SKM-1 treated with dmso at 0.1 percent for 144 hours (cell line): Measurements from ENCODE around the gene SNX13.
"Not testable (repeated sequence)": the region's sequence is repeated elsewhere in the genome, so short reads cannot be mapped to it uniquely, and the experiment has no call there.

Source experiments
- DNase-seq: peaks from one replicate; lab custom pipeline; 2025; ENCODE audit not compliant: unreplicated experiment; lab: John Stamatoyannopoulos, UW

Gene SNX13

GRCh38 chr7:17915796-17916195 lies 24.5 kb downstream of the SNX13 start:
- DNase-seq = no peak

- DNase-seq = no peak
Measured at GRCh38 chr7:17915168-17915567, 25.1 kb downstream of the SNX13 start.

GRCh38 chr7:17913250-17913649 lies 27.0 kb downstream of the SNX13 start:
- DNase-seq = no peak

GRCh38 chr7:17912536-17913235 lies 27.6 kb downstream of the SNX13 start:
- no peak for DNase-seq

- DNase-seq = no peak
Measured at GRCh38 chr7:17912050-17912449, 28.2 kb downstream of the SNX13 start.

- DNase-seq = no peak
Measured at GRCh38 chr7:17910377-17910776, 29.9 kb downstream of the SNX13 start.

- not testable (repeated sequence) for DNase-seq
Measured at GRCh38 chr7:17909310-17909709, 31.0 kb downstream of the SNX13 start.

- no peak for DNase-seq
Measured at GRCh38 chr7:17907014-17907413, 33.3 kb downstream of the SNX13 start.

- DNase-seq = no peak
Measured at GRCh38 chr7:17903337-17903736, 37.0 kb downstream of the SNX13 start.

- DNase-seq = no peak
Measured at GRCh38 chr7:17902599-17902998, 37.7 kb downstream of the SNX13 start.

GRCh38 chr7:17900464-17900863 lies 39.8 kb downstream of the SNX13 start:
- DNase-seq = no peak

- DNase-seq = no peak
Measured at GRCh38 chr7:17898111-17898510, 42.2 kb downstream of the SNX13 start.

GRCh38 chr7:17887286-17887685 lies 53.0 kb downstream of the SNX13 start:
- no peak for DNase-seq

- DNase-seq = no peak
Measured at GRCh38 chr7:17882685-17883084, 57.6 kb downstream of the SNX13 start.

GRCh38 chr7:17879075-17879661 lies 61.1 kb downstream of the SNX13 start:
- DNase-seq = no peak

- no peak for DNase-seq
Measured at GRCh38 chr7:17878627-17879026, 61.7 kb downstream of the SNX13 start.

GRCh38 chr7:17871815-17872533 lies 68.3 kb downstream of the SNX13 start:
- no peak for DNase-seq

GRCh38 chr7:17870406-17870805 lies 69.9 kb downstream of the SNX13 start:
- no peak for DNase-seq

- no peak for DNase-seq
Measured at GRCh38 chr7:17863809-17864143, 76.5 kb downstream of the SNX13 start.

GRCh38 chr7:17863095-17863808 lies 77.0 kb downstream of the SNX13 start:
- DNase-seq = no peak

- no peak for DNase-seq
Measured at GRCh38 chr7:17856251-17856650, 84.0 kb downstream of the SNX13 start.

- DNase-seq = no peak
Measured at GRCh38 chr7:17855202-17855601, 85.1 kb downstream of the SNX13 start.
